ENCODE results near the gene LRWD1. TPM values are rescaled to one million over a fixed set of nuclear protein-coding genes. Genes with fewer than 3 reads are reported as not detected.

Gene LRWD1
- total and polyA plus RNA-seq, 9 of the 15 experiments (the other 6 are each of a cell fraction or from before 2014, with no cell fraction given), result 0.61 to 66.0 (median 33.2) TPM

- ChIA-PET CTCF (ENCODE audit: low intra/inter-chr PET ratio) (interaction anchor here (1.0 to 1.3 kb wide), 2 partner anchors 38 to 45 kb away, joined by 3 to 6 read pairs; no protein-coding TSS in a partner anchor), POLR2A (interaction anchor here (0.8 to 2.7 kb wide), 2 partner anchors 10 to 15 kb away, joined by 3 to 7 read pairs; no protein-coding TSS in a partner anchor)
- Histone ChIP-seq H3K27me3 (ENCODE audit: control insufficient read depth in 2 of 2, insufficient read depth in 2 of 2, low read length in 2 of 2) (no peaks in the 10 kb centered on the region), H3K4me2 (ENCODE audit: insufficient read depth, low read length) (no peak overlapping the region), H3K9ac (ENCODE audit: insufficient read depth in 1 of 2, low read depth in 2 of 2, low read length in 2 of 2) (peak overlapping the region in 1 of 2 experiments; percentile 63; a peak in 1 of 4 replicates), H3K9me1 (ENCODE audit: control insufficient read depth, insufficient read depth, low read length) (no peaks in the 10 kb centered on the region), H4K20me1 (replicated peaks; ENCODE audit: control insufficient read depth, insufficient read depth, low read length) (no peaks in the 10 kb centered on the region), H3K4me1 (replicated peaks in 1 of 2; ENCODE audit: control insufficient read depth in 2 of 2, insufficient read depth in 2 of 2, low read length in 2 of 2) (peaks cover 11 to 40% of the 10 kb centered on the region in 2 experiments), H3K4me3 (no peak overlapping the region), H3K9me3 (replicated peaks; ENCODE audit: control insufficient read depth, insufficient read depth, low read depth, low read length) (no peaks in the 10 kb centered on the region), H3K36me3 (ENCODE audit: control insufficient read depth, insufficient read depth, low read length) (peaks cover 13% of the 10 kb centered on the region; the same call in 1 of the 3 replicates), H3K79me2 (ENCODE audit: control insufficient read depth, insufficient read depth, low read length) (no peaks in the 10 kb centered on the region), H3K27ac (ENCODE audit: extremely low read depth, low read depth, low read length) (no peak overlapping the region), H2AFZ (ENCODE audit: low read depth, low read length) (no peak overlapping the region)
- BruUV-seq (replicated peaks), result no TSS peak
- FAIRE-seq (no peak), DNase-seq (ENCODE audit: extremely low read depth in 1 of 4, low spot score in 3 of 4) (no peak), ATAC-seq (no peak)
- in situ Hi-C loops (cut with MboI), result loop anchor here (25.0 kb wide), 2 partner anchors 112 to 212 kb away; partner anchors contain the start of genes POLR2J2, POLR2J3, SPDYE2 and SPDYE2B
- WGBS (ENCODE audit: insufficient coverage, low coverage, missing lambda C conversion rate), result 66% methylated on average over 6 of the region's 6 CpGs
- TF ChIP-seq POLR2G (IDR thresholded peaks at IDR 0.05; ENCODE audit: low read depth, low read length) (peak; percentile 28; the same call in 1 of the 2 replicates), ZBTB26 (CRISPR knock-in tag; IDR thresholded peaks at IDR 0.05) (no peak), ZNF224 (CRISPR knock-in tag; IDR thresholded peaks at IDR 0.05) (no peak), ASH1L (IDR thresholded peaks at IDR 0.05; ENCODE audit: borderline replicate concordance, low read depth, partially characterized antibody) (no peak), ZFP30 (CRISPR knock-in tag; IDR thresholded peaks at IDR 0.05; ENCODE audit: borderline replicate concordance) (no peak), EGR1 (conservative IDR thresholded peaks at IDR 0.05) (peak; percentile 19; the same call in 1 of the 2 replicates), CTCF (IDR thresholded peaks at IDR 0.05 in 2 of 3, conservative IDR thresholded peaks at IDR 0.05 in 1 of 3; ENCODE audit: insufficient read depth in 2 of 3, low read depth in 1 of 3, low read length in 3 of 3) (peak in 2 of 3 experiments; percentile 15 to 28; a peak in 1 of 6 replicates)
- intact Hi-C loops (cut with micrococcal nuclease), result loop anchor here (2.0 kb wide), 1 partner anchor 47 kb away; no protein-coding TSS in a partner anchor
These were observed 14.5 kb upstream of the LRWD1 start for GRCh38 chr7:102450242-102450641.

All from K562 (cell line).